K562 treated with DMSO at 1 percent for 12 hours (cell line): ENCODE measurements around the gene SMYD5. TPM values are rescaled to one million over a fixed set of nuclear protein-coding genes. Genes with fewer than 3 reads are reported as not detected.

Experiments
- total RNA-seq: library from RNA; unstranded; fragments of 300-600 nt; gene quantifications from 2 replicates; pipeline ENCODE4 v1.2.3, GENCODE V29; 2022; ENCODE audit not compliant: insufficient read depth

Gene SMYD5
- total RNA-seq, result 11.6 and 15.1 TPM in 2 replicates

DNA sequence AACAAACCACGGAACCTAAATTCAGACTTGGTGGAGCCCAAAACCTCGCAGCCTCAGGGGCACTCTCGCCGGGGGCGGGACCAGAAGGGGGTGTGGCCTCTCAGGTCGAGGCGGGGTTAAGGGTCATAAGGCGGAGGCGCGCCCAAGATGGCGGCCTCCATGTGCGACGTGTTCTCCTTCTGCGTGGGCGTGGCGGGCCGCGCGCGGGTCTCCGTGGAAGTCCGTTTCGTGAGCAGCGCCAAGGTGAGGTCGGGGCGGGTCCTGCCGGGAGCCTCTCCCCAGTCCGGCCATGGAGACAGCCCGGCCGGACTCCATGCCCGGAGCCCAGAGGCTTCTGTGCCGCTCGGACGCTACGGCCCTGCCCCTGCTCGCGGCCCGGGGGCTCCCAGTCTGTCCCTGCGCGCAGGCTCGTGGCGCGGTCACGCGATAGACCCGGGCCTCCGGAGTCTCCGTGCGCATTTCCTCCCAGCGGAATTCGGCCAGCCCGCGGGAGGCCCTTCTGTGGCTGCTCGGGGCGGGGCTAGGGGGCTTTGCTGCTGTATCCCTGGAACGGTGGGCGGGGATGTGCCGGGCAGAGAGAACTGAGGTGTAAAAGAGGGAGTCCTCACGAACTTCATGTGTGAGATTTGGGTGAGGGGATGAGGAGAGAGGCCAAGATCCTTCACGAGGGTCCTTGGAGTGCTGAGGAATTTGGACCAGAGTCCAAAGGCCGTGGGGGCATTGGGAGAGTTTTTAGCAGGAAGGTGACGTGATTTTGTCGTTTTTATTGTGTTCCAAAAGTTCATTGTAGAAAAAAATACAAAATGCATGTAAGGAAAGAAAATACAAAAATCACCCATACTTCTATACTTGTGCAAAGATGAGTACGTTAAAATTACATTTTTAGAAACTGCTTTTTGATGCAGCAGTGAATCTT is at the start of gene SMYD5:
SMYD5 (plus strand) TSS at position 126 of the 916 bp plus-strand sequence; CDS start at position 148, 22 bp downstream.

DNA sequence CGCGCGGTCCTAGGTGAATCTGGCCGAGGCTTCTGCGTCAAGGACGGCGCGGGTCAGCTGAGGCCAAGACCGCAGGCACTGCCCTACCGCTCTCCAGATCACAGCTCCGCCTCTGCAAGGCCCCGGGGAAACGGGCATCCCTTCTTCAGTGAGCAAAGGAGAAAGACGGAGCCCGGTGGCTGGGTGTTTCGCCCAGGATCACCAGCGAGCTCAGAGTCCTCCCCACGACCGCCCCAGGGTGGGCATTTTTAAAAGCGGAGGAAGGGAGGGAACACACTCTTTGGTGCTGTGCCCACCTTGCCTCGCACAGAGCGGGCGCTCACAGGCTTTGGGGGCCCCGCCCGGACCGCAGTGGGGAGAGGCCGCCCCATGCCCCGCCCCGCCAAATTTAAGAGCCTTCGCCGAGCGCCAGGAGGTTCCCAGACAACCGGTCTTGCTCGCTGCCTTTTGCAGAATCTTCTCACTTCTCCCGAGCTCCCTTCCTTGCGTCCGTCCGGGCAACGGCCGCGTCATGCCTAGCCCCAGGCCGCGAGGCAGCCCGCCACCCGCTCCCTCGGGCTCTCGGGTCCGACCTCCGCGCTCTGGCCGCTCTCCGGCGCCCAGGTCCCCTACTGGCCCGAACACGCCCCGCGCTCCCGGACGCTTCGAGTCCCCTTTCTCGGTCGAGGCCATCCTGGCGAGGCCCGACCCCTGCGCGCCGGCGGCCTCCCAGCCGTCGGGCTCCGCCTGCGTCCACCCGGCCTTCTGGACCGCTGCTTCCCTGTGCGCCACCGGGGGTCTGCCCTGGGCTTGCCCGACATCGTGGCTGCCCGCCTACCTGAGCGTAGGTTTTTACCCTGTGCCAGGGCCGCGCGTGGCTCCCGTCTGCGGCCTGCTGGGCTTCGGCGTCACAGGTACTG is 11.6 kb upstream of the SMYD5 start, which contains the start of gene NOTO:
NOTO (plus strand) TSS at position 419 of the 899 bp plus-strand sequence; CDS start at position 512, 93 bp downstream.

DNA sequence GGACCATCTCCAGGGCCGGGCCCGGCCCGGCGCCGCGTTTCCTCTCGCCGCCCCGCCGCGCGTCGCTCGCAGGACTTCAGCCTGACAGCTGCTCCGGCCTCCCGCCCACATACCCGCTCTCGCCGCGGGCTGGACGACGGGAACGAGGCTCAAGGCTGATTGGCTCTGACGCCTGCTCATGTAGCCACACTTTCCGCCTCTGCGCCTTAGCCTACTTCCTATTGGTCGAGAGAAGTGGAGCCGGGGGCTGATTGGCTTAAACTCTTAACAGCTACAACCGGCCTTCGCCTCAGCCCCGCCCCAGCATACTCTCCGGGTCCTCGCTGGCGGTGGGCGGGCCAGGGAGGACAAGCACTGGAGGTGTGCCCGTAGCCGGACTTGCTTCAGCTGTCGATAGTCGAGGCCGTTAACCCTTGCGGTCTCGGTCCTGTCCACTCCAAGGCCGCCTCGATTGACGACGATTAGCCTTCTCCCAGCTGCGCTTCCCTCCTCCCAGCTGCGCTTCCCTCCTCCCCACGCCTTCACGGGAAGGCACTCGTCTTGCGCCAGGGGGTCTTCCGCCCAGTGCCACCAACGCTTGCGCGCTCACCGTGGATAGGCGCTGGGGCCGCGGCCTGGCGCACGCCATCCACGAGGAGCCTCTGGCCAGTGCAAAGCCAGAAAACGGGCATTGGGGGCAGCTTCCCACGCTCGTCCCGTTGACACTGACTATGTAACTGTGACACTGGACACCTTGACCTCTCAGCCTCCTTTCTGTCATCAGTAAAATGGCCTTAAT is 19.3 kb downstream of the SMYD5 start, which contains the start of gene PRADC1:
PRADC1 (minus strand) TSS at position 86 of the 778 bp plus-strand sequence; CDS start at position 7, 79 bp downstream.

DNA sequence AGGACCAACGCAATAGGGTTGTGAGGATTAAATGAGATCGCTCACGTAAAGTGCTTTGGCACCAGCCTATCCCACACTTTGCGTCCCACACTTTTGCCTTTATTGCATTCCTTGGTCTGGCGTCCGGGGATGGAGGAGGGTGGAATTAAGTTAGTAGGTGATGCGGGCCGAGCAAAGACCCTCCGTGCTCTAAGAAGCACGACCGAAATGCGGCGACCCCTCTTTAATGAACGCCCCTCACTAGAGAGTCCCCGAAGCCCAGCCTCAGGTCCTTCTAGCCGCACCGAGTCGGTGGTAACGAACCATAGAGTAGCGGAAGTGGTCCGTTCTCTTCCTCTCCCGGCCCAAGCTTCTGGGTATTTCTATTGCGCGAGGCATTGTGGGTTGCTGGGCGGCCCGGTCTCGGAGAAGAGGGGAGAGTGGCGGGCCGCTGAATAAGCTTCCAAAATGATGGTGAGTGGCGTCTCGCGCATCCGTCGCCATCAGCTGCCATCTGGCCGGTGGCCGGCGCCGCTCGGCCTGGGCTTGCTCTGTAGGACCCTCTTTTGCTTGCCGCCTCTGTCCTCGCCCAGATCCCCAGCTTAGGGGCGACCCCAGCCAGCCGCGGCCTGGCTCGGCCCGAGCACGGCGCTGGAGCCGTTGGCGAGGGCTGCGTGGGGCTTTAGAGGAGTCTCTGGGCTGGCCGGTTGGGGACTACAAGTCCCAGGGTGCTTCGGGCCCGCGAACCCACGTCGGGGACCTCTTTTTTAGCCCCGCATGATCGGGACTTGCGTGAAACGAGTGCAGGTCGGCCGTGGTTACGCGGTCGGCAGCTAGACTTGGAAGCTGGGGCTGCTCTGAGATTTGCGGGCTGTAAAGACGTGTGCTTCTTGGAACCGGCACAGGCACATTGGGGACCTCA is 20.1 kb downstream of the SMYD5 start, which contains the start of gene CCT7:
CCT7 (plus strand) TSS at position 377 of the 901 bp plus-strand sequence; CDS start at position 448, 71 bp downstream.

Other genes with a start within 250 kb of the SMYD5 start
- gene SFXN5, start 142.5 kb upstream of the SMYD5 start, total RNA-seq, result 14.9 and 23.7 TPM in 2 replicates
- gene RAB11FIP5, start 101.3 kb upstream of the SMYD5 start, total RNA-seq, result 4.8 and 9.1 TPM in 2 replicates
- gene NOTO, start 11.7 kb upstream of the SMYD5 start, total RNA-seq, result not detected in 2 replicates
- gene PRADC1, start 19.0 kb downstream of the SMYD5 start, total RNA-seq, result 50.3 and 70.3 TPM in 2 replicates
- gene CCT7, start 20.1 kb downstream of the SMYD5 start, total RNA-seq, result 379 and 386 TPM in 2 replicates
- gene FBXO41, start 70.2 kb downstream of the SMYD5 start, total RNA-seq, result 0.64 and 1.3 TPM in 2 replicates
- gene EGR4, start 79.3 kb downstream of the SMYD5 start, total RNA-seq, result not detected in 2 replicates
- gene ALMS1, start 171.6 kb downstream of the SMYD5 start, total RNA-seq, result 2.4 and 14.0 TPM in 2 replicates